Left ventricle myocardium inferior (tissue), 1 donor: ENCODE results near the gene HECTD4. TPM values are rescaled to one million over a fixed set of nuclear protein-coding genes. Genes with fewer than 3 reads are reported as not detected.

ENCODE experiments used
- DNase-seq: peaks from one replicate; pipeline ENCODE4 v3.0.0-alpha.2; 2020
- H3K27ac ChIP-seq: fragments of 200-600 bp; replicated peaks from 2 replicates; pipeline ENCODE4 v1.8.0; 2021
- H3K27me3 ChIP-seq: fragments of 200-600 bp; 2 replicates; pipeline ENCODE4 v1.8.0; 2021; ENCODE audit warnings: low read depth
- H3K36me3 ChIP-seq: fragments of 200-600 bp; 2 replicates; pipeline ENCODE4 v1.8.0; 2021
- H3K4me1 ChIP-seq: fragments of 200-600 bp; 2 replicates; pipeline ENCODE4 v1.8.0; 2021
- H3K4me3 ChIP-seq: fragments of 200-600 bp; 2 replicates; pipeline ENCODE4 v1.8.0; 2021; ENCODE audit warnings: mild to moderate bottlenecking, moderate library complexity
- H3K9me3 ChIP-seq: fragments of 200-600 bp; replicated peaks from 2 replicates; pipeline ENCODE4 v1.8.0; 2021
- intact Hi-C: fragments of 100-400 bp; cut with micrococcal nuclease; formaldehyde crosslinking; loops from one replicate; pipeline ENCODE4 v1.11.0; 2022
- total RNA-seq: library from RNA; stranded (reverse); fragmentation: NEBNext Ultra II Directional; extraction: Animal tissue kit (Norgen Biotek cat#: 25700); gene quantifications from one replicate; pipeline ENCODE4 v1.2.1, GENCODE V29; 2021
- TF ChIP-seq, protein P1 (sequence below): fragments of 200-600 bp; IDR thresholded peaks from 2 replicates; pipeline ENCODE4 v1.8.0; 2021; ENCODE audit warnings: antibody characterized with exemption, mild to moderate bottlenecking, borderline replicate concordance
- donor health status: DM: no; HTN: yes; CAD: no; lungs with severe emphysema.

HECTD4 gene
- total RNA-seq, 1 donor from 2014 or later, result 23.4 TPM

DNA sequence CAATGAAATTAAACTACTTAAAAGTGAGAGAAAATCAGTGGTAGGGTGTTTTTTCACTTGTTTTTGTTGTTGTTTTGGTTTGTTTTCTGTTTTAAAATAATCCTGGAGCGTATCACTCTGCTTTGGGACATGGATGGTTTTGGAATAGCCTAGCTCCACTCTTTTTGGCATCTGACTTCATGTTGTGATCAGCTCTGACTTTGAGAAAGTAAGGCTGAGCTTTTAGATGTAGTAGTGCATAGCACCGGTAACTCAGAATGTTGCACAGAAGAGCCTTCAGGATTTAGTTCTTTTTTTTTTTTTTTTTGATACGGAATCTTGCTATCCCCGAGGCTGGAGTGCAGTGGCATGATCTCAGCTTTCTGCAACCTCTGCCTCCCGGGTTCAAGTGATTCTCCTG lies 248.8 kb downstream of the HECTD4 start:
- Histone ChIP-seq H3K9me3 (no peaks in the 10 kb centered on the region), H3K27me3 (no peaks in the 10 kb centered on the region), H3K36me3 (peaks cover 41% of the 10 kb centered on the region), H3K4me1 (peaks cover 51% of the 10 kb centered on the region), H3K27ac (no peak overlapping the region), H3K4me3 (no peak overlapping the region)
- TF ChIP-seq, protein P1, sequence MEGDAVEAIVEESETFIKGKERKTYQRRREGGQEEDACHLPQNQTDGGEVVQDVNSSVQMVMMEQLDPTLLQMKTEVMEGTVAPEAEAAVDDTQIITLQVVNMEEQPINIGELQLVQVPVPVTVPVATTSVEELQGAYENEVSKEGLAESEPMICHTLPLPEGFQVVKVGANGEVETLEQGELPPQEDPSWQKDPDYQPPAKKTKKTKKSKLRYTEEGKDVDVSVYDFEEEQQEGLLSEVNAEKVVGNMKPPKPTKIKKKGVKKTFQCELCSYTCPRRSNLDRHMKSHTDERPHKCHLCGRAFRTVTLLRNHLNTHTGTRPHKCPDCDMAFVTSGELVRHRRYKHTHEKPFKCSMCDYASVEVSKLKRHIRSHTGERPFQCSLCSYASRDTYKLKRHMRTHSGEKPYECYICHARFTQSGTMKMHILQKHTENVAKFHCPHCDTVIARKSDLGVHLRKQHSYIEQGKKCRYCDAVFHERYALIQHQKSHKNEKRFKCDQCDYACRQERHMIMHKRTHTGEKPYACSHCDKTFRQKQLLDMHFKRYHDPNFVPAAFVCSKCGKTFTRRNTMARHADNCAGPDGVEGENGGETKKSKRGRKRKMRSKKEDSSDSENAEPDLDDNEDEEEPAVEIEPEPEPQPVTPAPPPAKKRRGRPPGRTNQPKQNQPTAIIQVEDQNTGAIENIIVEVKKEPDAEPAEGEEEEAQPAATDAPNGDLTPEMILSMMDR, result no peak
- intact Hi-C loops, result no loop called here
- DNase-seq, result no peak

DNA sequence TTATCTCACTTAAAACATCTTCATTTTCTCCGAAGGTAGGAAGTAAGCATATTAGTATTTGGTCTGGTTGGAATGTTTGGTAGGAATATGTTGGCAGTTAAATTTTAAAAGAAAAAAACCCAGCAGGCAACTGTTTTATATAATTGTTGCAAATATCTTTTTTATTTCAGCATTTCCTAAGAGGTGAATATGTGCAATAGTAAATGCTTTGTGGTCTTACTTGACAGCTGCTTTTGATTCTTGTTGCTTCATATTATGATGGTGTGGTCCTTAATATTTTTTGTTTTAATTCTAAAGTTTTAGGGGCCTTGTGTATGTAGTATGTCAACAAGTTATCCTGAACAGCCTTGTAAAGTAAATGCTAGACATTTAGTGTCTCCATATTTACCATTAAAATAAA lies 250.5 kb downstream of the HECTD4 start:
- Histone ChIP-seq H3K27ac (peak overlapping the region; percentile 66), H3K9me3 (no peaks in the 10 kb centered on the region), H3K4me3 (no peak overlapping the region), H3K36me3 (peaks cover 24% of the 10 kb centered on the region), H3K27me3 (no peaks in the 10 kb centered on the region), H3K4me1 (peaks cover 68% of the 10 kb centered on the region)
- no peak for DNase-seq
- TF ChIP-seq, protein P1, result no peak
- intact Hi-C loops, result no loop called here

- intact Hi-C loops, result no loop called here
- Histone ChIP-seq H3K9me3 (no peaks in the 10 kb centered on the region), H3K4me3 (peak overlapping the region; percentile 38), H3K4me1 (peaks cover 80% of the 10 kb centered on the region), H3K36me3 (peaks cover 12% of the 10 kb centered on the region), H3K27ac (peak overlapping the region; percentile 66), H3K27me3 (no peaks in the 10 kb centered on the region)
- TF ChIP-seq, protein P1, result no peak
- DNase-seq, result no peak
Observed at GRCh38 chr12:112130441-112130998, 251.7 kb downstream of the HECTD4 start.

DNA sequence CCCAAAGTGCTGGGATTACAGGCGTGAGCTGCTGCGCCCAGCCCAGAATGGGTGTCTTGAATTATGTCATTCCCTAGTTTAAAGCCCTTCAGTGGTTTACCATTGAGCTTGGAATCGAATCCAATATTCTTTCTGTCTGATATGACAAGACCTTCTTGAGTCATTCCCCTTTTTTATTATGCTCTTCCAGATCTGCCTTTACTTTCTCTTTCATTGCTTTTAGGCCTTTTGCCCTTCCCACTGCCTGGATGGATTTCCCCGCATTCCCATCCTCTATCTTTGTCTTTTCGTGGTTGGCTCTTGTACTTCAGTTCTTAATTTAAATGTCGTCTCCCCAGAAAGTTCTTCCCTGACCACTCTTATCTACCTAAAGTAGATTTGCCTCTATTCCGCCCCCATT lies 255.3 kb downstream of the HECTD4 start:
- Histone ChIP-seq H3K4me3 (peak overlapping the region; percentile 76), H3K27me3 (no peaks in the 10 kb centered on the region), H3K4me1 (peaks cover 95% of the 10 kb centered on the region), H3K9me3 (no peaks in the 10 kb centered on the region), H3K36me3 (no peaks in the 10 kb centered on the region), H3K27ac (no peak overlapping the region)
- DNase-seq, result no peak
- intact Hi-C loops, result no loop called here
- TF ChIP-seq, protein P1, result no peak

GRCh38 chr12:112126000-112126438 lies 256.2 kb downstream of the HECTD4 start:
- DNase-seq, result no peak
- peak overlapping the region; percentile 85 for H3K27ac ChIP-seq
- TF ChIP-seq, protein P1, result no peak
- peak overlapping the region; percentile 76 for H3K4me3 ChIP-seq
- H3K9me3 ChIP-seq, result no peaks in the 10 kb centered on the region
- intact Hi-C loops, result no loop called here
- no peaks in the 10 kb centered on the region for H3K36me3 ChIP-seq
- H3K4me1 ChIP-seq, result peaks cover 95% of the 10 kb centered on the region
- H3K27me3 ChIP-seq, result no peaks in the 10 kb centered on the region
